ENCODE results near the gene GOLGA6L24.
"Not testable (repeated sequence)": the region's sequence is repeated elsewhere in the genome, so short reads cannot be mapped to it uniquely, and the experiment has no call there.

DNA sequence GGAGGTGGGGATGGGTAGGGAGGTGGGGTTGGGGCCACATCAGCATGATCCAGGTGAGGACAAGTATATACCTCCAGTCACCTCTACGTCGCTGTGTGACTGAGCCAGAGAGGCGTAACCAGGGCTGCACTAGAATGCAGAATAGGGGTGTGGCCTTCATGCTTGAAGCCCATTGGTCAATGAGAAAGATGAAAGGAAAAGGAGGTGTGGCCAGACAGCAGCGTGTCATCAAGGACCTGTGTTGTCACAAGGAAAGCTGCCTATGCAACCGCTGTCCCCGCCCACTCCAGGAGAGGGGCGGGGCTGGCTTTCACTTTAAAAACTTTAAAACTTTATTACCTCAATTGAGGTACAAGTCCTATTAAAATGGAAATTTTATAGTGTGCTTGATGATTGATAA, at the start of gene GOLGA6L24:
- TF ChIP-seq POLR2A (IDR thresholded peaks at IDR 0.05; ENCODE audit: low read depth, low read length); PAX5 (IDR thresholded peaks at IDR 0.05; ENCODE audit: insufficient read depth, low read length, severe bottlenecking): not testable (repeated sequence)

Measured in GM12891 (cell line).